HG03108 (cell line): ENCODE data around the gene MTIF3.
"Not testable (repeated sequence)": the region's sequence is repeated elsewhere in the genome, so short reads cannot be mapped to it uniquely, and the experiment has no call there.

Source experiments
- ATAC-seq: cut with Tn5 transposase; IDR thresholded peaks from one replicate; pipeline ENCODE4 v1.9.1; 2021; ENCODE audit warnings: moderate library complexity; ENCODE audit not compliant: unreplicated experiment

The MTIF3 gene

DNA sequence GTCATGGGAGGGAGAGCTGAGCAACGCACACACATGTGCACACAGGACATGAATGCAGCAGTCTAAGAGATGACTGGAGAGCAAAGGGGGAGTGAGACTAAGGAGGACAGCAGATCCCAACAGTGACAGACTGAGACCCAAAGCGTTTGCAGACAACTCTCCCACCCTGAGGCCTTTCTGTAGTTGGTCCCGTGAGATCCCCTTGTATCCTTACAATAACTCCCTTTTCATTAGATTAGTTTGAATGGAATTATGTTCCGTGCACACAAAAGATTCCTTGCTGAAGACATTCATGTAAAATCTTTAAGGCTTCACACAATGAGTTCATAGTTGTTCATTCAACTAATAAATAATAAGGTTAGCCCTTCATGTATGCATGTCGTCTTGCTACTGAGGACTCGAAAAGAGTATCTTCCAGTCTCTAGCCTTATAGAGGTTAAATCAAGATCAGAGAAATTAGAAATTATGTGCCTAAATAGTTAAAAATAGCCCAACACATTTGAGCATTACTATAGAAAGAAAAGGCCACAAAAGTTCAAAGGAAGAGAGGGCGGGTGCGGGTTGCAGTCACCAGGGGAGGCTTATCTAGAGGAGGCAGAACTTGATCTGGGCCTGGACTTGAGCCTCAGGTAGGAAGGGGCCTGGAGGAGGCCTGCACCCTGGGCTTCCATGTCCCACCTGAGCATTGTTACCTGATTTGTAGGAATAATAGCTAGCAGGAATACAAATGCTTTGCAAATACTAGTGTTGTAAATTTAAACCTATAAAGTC is 29.1 kb downstream of the MTIF3 start:
- no peak for ATAC-seq

DNA sequence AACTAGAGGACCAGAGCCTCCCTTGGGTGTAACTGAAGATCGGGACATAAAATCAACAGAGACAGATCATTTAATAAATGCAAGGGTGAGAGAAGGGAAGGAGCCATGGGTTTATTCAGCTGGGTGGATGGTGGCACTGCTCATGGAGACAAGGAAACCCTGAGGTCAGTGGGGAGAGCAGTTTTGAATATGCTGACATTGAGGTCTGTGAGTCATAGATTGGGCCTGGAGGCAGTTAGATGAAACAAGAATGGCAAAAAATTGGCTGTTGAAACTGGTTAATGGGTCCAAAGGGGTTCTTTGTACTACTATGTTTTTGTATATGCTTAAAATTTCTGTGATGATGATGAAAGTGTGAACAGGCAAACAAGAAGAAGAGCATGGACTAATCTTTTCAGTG is 31.0 kb downstream of the MTIF3 start:
- ATAC-seq: no peak

DNA sequence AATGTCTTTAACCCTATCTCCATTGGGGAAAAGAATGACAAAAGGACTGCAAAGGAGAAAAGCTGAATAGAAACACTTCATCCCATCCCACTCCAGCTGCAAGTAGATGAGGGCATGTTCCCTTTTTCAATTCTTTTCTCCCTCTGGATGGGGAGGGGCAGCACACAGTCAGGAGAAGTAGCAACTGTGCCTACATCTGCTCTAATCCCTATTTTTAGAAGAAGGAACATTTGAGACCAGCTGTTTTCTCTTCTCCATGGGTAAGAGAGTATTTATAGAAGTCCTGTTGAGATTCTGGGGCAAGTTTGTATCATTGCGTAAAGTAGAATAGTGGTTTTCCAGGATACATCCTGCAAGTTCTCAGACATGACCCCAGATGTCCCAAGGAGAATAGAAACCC is 35.2 kb downstream of the MTIF3 start:
- no peak for ATAC-seq

DNA sequence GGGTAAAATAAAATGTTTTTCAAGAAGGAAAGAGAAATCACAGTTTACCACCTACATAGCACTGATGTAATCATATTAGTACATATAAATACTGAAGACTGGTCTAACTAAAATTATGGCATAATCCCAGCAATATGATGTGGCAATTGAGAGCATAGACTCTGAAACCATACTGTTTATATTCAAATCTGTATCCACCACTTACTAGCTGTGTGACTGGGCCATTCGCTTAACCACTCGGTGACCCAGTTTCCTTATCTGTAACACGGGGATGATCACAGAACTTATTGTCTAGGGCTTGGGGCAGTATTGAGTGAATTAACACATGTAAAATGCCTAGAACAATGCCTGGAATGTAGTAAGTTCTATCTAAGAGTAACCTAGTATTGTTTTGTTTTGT is 39.0 kb downstream of the MTIF3 start:
- no peak for ATAC-seq

DNA sequence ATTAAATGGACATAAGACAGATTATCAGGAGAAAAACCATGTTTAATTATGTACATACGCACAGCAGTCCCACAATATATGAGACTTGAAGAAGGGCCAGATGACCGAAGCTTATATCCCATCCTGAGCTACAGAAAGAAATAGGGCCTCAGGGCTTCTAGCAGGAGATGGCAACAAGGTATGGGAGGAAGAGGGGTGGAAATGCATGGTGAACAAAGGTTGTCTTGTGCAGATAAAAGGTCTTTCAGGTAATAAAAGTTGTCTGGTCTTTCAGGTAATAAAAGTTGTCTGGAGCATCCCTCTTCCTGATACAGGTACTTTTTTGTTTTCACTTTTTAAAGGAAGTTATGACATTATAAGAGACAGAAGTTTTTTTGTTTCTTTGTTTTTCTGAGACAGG is 41.4 kb downstream of the MTIF3 start:
- ATAC-seq: no peak

DNA sequence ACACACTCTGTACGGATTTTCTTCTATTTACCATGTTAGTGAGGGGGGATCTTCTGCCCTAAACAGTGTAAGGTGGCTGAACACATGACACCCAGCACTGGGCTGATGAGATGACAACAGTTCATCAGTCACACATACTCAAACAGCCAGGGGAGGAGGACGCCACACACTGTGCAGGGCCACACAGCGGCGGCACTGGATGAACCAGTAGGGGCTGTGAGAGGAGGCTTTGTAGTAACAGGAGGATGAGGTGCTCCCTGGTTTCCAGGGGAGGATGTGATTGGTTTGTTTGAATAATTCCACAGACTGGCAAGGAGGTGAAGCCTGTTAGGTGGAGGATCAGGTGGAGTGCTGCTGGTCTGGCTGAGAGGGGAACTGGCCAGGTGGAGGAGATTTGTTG is 42.3 kb downstream of the MTIF3 start:
- ATAC-seq: no peak

DNA sequence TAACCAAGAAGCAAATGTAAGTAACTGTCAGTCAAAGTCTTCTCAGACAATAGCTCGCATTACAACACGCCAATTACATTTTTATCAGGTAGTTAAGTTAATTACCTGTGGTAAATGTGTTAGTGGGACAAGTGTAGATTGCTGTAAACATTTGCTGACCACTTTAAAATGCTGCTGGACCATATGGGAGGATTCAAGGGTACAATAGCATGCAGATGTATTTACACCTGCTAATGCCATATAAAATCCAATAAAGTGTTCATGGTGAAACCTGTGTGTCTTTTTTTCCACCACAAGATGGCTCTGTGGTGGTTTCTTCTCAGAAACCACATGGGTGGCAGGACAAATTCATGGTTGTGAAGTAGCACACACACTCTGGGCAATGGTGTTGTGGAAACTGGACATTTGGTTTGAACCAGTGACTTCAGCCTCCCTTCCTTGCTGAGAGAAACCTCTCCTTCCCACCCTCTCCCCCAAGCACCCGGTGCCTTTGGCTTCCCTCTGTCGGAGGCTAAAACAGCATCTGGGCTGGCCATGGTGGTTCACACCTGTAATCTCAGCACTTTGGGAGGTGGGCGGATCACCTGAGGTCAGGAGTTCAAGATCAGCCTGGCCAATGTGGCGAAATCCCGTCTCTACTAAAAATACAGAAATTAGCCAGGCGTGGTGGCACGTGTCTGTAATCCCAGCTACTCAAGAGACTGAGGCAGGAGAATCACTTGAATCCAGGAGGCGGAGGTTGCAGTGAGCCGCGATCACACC is 44.0 kb downstream of the MTIF3 start:
- ATAC-seq: no peak

DNA sequence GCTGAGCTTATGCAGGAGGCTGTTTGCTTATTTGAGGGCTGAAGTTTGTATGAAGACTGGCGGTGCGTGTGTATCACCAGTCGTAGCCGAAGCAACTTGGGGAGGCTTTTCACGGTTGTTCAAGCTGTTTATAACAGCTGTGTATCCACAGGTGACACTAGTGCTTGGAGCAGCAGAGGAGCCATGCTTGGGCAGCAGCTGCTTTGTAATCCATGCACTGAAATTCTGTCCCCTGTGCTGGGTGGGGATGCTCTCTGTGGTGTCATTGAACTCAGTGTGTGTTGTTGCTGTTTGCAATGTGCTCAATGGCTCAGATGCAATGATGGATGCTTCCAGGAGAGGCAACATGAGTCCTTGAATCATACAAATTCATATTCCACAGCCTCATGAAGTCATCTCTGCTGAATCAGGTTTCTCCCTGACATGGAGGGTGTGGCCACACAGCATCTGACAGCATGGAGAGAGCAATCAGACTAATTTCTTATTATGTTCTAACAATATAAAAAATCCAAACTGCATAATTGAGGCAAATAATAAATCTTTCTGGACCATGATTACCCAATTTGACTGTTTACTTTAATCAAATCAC is 44.7 kb downstream of the MTIF3 start:
- no peak for ATAC-seq

DNA sequence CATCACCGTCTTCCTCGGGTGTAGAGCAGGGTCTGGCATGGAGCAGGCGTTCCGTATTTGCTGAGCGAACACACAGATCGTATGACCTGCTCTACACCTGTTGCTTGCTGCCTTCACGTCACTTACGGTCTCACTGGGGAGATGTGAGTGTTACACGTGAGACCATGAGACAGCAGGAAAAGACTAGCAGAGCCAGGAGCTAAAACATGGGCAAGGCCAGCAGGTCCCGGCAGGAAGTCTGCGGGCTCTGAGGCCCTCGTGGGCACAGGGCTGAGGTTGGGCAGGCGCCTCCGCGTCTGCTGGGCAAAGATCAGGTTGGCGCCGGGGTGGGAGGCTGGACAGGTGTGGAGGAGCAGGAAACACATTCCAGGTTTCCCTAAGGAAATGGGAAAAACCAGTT is 45.7 kb downstream of the MTIF3 start:
- ATAC-seq: no peak

DNA sequence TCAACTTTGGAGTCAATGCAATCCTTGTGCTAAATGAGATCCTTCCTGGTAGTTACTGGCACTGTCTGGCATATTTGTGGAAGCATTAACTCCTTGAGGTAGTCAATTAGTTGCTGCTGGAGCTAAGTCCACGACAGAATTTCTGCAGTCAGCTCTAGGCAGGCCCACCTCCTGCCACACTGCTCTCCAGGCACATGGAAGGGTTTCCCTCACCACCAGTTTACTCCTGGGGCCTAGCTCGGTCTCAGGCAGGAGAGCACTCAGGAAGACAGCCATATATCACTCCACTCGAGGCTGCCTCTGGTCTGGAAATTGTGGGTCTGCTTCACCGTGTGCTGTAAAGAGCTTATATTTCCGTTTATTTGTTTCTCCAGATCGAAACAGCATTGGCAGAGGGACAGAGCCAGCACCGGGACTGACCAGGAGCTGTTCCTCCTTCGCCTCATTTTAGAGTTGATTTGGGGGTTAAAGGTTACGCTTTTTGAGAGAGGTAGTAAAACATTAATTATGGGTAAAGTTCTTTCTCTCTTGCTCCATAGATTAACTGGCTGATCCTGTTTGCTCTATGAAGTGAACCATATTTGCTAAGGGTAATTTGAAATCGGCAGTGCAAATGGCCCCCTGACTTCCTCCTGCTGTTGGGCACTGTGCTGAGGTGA is 46.5 kb downstream of the MTIF3 start:
- no peak for ATAC-seq

DNA sequence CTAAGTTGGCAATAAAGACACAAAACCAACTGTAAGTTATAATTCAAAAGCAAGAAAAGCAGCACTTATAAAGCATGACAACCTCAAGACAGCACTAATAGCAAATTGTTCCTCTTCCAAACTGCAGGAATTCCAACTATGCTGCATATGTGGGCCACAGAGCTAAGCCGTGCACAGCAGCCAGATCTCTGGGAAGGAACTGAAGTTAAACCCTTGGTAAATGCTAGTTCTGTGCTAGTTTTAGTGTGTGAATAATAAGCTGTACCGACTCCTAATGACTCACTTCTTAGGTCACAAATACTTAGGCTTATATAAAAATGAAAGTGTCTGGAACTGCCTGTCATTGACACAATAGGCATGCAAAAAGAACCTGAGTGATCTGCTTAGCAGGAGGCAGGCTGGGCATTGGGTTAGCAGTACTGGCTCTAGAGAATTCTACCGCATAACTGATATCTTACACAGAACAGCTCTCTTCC is 47.1 kb downstream of the MTIF3 start:
- ATAC-seq: no peak

DNA sequence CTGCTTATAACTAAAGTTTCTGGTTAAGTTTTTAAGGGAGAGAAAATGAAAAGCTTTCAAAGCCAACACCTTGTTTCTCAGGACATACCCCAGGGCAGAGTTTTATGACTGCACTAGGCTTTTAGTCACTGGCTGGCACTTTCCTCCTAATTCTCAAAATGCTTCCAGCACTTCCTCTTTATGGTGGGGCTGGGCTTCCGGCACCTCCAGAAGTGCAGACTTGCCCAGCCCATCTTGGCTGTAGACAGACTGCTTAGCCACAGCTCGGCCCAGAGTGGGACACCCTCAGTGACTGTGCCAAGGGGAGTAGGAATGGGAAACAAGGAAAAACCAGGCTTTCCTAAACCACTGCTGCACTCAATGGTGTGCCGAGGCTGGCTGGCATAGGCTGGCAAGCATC is 49.2 kb downstream of the MTIF3 start:
- no peak for ATAC-seq

DNA sequence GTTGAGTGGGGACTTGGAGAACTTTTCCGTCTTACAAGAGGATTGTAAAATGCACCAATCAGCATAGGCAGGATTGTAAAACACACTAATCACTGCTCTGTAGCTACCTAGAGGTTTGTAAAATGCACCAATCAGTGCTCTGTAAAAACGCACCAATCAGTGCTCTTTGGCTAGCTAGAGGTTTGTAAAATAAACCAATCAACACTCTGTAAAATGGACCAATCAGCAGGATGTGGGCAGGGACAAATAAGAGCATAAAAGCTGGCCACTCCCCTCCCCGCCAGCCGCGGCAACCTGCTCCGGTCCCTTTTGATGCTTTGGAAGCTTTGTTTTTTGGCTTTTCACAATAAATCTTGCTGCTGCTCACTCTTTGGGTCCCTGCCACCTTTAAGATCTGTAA is 50.0 kb downstream of the MTIF3 start:
- ATAC-seq: not testable (repeated sequence)

DNA sequence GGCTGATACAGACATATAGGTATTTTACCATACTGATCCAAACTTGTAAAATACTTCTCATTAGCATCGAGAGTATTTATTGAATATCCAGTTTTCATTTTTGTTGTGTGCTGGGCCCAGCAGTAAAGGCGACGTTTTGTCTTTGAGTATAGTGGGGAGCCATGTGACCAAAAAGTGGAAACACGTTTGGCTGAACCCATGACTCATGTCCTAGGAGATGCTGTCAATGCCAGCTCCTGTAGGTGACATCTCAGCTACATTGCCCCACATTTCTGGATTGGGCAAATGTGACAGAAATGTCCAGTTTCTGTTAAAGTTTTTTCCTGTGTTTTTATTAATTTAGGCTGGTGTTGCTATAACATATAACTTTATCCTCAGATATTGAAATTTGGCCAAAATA is 52.0 kb downstream of the MTIF3 start:
- no peak for ATAC-seq

DNA sequence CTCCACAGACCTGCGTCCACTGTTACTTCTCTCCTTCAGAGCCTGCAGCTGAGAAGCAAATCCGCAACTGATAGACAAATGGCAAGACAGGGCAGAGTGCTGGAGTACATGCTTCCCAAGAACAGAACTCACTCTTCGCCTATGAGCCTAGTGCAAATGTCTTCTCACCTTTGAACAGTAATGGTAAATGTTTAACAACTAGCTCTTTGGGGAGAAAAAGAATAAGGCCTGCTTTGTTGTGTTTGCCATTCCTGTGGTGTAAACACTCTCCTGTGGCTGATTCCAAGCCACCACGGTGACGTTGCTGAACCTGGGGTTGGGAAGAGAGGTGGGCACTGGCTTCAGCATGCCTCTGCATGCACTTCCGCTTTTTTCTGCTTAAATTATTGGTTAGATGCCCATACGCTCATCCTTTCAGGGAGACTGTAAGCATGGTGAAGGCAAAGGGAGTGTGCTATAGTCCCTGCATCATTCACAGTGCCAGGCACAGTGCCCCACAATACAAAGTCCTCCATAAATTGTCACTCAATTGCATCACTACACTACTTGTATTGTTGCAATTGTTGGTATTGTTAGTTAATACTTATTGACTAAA is 54.0 kb downstream of the MTIF3 start:
- ATAC-seq: no peak

DNA sequence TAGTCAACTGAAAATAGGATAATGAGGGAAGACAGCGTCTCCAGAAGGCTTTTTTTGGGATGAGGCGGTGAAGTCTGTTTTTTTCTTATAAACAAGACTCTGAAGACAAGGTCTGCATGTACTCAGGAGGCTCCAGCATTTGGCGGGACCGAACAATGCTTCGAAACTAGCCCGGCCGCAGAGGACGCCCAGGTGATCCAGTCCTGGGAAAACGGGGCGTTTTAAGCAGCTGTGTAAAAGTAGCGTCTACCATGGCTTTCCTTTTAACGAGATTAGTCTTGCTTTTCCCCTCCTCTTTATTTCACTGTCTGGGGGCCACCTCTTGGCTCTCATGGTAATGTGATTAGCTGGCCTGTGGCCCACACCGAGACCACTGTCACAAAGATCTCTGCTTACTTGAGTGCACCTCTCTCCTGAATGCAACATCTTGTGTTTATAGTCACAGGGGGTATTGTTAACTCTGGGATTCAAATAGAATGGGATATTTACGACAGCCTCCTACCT is 55.3 kb downstream of the MTIF3 start:
- no peak for ATAC-seq

DNA sequence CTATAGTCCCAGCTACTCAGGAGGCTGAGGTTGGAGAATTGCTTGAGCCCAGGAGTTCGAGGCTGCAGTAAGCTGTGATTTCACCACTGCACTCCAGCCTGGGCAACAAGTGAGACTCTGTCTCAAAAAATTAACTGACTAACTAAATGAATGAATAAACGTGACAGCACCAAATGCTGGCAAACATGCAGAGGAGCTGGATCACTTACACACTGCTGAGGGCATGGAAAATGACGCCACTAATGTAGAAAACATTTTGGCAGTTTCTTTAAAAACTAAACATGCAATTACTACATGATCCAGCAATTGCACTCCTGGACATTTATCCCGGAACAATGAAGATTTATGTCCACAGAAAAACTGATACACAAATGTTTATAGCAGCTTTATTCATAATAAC is 57.3 kb downstream of the MTIF3 start:
- no peak for ATAC-seq

DNA sequence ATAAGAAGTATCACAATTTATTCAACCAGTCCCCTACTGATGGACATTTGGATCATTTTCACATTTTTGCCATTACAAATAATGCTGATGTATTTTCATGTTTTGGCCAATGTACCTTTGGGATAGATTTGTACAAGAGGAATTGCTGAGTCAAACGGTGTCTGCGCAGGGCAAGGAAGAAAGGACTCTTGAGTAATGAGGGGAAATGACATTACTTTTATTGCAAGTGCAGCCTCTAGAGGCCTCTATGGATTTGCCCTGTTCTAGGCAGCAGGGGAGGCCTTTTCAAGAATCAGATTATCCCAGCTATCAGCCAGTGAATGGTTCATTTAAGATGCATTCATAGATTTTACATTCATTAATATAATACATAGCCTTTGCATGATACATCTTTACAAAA is 58.9 kb downstream of the MTIF3 start:
- no peak for ATAC-seq

DNA sequence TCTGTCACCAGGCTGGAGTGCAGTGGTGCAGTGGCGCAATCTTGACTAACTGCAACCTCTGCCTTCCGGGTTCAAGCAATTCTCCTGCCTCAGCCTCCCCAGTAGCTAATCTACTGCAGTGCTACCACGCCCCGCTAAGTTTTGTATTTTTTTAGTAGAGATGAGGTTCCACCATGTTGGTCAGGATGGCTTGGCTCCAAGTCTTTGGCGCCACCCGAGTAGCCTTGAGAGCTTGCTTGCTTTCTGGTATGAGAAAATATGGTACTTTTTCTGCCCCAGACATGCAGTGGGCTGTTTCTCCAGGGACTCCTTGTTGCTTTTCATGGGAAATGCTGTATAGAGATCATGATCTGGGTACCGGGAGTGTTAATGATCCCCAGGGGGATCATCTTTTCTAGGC is 60.5 kb downstream of the MTIF3 start:
- no peak for ATAC-seq

DNA sequence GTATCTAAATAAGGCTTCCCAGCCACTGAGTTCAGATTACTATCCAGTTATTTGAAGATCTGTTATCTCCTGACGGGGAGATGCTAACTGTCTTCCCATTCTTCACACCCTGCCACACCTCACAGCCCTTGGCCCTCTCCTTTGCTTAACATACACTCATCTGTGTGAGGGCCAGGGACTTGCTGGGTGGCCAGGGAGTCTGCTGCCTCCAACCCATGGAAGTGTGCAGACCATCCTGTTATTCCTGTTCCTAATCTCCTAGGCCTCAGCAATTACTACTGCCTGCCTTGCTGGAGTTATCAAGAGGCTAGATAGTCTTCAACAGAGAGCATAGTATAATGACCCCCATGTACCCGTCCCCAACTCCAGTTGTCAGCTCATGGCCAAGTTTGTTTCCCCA is 62.1 kb downstream of the MTIF3 start:
- no peak for ATAC-seq
